ENCODE results near the gene SMKR1. TPM values are rescaled to one million over a fixed set of nuclear protein-coding genes. Genes with fewer than 3 reads are reported as not detected.
"Not testable (repeated sequence)": the region's sequence is repeated elsewhere in the genome, so short reads cannot be mapped to it uniquely, and the experiment has no call there.

Gene SMKR1
- total RNA-seq, 4 donors from 2014 or later = 0.32 to 0.42 TPM; not detected in 2

- intact Hi-C loops (cut with DNase I; ENCODE audit: low total_unique reads) = no loop called here
- DNase-seq (ENCODE audit: low spot score in 2 of 2) = no peak
- TF ChIP-seq CTCF (IDR thresholded peaks at IDR 0.05) = no peak
- TF ChIP-seq POLR2A (IDR thresholded peaks at IDR 0.05) = no peak
- WGBS, 2 donors = 58 to 62% methylated on average over 3 of the region's 3 CpGs
- H3K4me3 ChIP-seq (ENCODE audit: low read depth, poor library complexity, severe bottlenecking) = no peak overlapping the region
These were observed 21.6 kb downstream of the SMKR1 start for GRCh38 chr7:129523924-129524323.

- intact Hi-C loops (cut with DNase I; ENCODE audit: low total_unique reads); H3K4me3 ChIP-seq (ENCODE audit: low read depth, poor library complexity, severe bottlenecking): not testable (repeated sequence)
- WGBS, 2 donors = 44 to 63% methylated on average over 2 of the region's 2 CpGs
- DNase-seq (ENCODE audit: low spot score in 2 of 2) = peak; percentile 57 to 87
These were observed 22.1 kb downstream of the SMKR1 start for GRCh38 chr7:129524405-129524804.

DNA sequence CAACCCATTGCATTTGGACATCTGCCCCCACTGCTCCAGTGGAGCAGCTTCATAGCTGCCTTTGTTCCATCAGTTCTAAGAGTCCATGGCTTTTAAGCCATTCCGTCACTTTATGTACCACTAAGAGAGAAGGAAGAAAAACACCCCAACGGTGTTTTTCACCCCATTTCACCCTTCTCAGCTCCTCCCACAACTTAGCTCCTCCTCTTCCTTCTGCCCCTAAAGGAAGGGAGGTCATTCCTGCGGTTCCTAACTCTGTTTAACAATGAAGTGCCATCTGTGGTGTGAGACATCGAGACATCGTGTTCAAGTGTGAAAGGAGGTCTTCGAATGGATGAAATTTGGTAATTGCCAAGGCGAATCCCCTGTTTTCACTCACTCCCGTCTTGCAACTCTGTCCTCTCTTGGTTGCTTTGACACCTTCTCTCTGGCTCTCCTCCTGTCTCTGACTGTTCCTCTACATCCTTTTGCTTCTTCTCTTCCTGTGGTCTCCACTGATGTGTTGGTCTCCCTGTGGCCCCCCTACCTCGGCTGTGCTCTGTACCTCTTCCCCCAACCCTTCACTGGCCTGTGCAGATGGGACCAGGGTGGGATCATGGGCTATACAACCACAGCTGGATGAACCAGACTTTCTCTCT is 23.0 kb downstream of the SMKR1 start:
- 80 to 82% methylated on average over 9 of the region's 9 CpGs for WGBS, 2 donors
- intact Hi-C loops (cut with DNase I; ENCODE audit: low total_unique reads) = no loop called here

DNA sequence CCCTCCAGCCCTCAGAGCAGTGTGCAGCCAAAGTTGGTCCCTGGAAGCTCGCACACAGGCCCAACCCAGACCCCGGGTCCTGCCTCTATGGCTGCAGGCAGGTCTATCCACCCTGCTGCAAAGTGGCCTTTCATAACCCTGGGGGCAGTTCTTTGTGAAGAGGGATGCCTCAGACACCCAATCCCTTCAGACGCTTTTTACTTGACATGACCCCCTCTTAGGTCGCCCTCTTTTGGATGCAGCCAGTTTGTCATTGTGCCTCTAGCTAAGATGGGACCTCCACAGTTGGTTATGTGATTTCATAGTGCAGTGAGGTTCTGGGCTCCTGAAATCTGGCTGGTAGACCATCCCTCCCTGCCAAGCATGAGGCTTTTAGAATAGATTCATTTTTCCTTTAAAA is 27.3 kb downstream of the SMKR1 start:
- 84 to 86% methylated on average over 4 of the region's 4 CpGs for WGBS, 2 donors
- TF ChIP-seq CTCF (IDR thresholded peaks at IDR 0.05) (no peak), POLR2A (IDR thresholded peaks at IDR 0.05) (no peak)
- DNase-seq (ENCODE audit: low spot score in 2 of 2) = no peak
- no peak overlapping the region for H3K4me3 ChIP-seq (ENCODE audit: low read depth, poor library complexity, severe bottlenecking)
- intact Hi-C loops (cut with DNase I; ENCODE audit: low total_unique reads) = no loop called here

More for the DNA sequence above, 23.0 kb downstream of the SMKR1 start:
- no peak overlapping the region for H3K4me3 ChIP-seq (ENCODE audit: low read depth, poor library complexity, severe bottlenecking)
- TF ChIP-seq CTCF (IDR thresholded peaks at IDR 0.05) (no peak), POLR2A (IDR thresholded peaks at IDR 0.05) (no peak)
- no peak for DNase-seq (ENCODE audit: low spot score in 2 of 2)

DNA sequence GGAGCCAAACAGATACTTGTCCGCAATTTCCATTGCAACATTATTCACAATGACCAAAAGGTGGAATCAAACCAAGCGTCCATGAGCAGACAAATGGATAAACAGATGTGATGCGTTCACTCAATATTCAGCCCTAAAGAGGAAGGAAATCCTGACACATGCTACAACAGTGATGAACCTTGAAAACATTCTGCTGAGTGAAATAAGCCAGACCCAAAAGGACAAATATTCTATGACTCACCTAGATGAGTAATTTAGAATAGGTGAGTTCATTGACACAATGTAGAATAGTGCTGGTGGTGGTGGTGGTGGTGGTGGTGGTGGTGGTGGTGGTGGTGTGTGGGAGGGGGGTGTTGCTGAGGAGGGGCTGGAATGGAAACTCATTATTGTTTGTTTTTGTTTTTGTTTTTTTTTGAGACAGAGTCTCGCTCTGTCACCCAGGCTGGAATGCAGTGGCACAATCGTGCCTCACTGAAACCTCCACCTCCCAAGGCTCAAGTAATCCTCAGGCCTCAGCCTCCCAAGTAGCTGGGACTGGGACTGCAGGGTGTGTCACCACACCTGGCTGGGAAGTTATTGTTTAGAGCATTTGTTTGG is 28.6 kb downstream of the SMKR1 start:
- WGBS, 2 donors = 68 to 76% methylated on average over 5 of the region's 5 CpGs
- TF ChIP-seq POLR2A (IDR thresholded peaks at IDR 0.05) = no peak
- no peak for TF ChIP-seq CTCF (IDR thresholded peaks at IDR 0.05)
- no peak overlapping the region for H3K4me3 ChIP-seq (ENCODE audit: low read depth, poor library complexity, severe bottlenecking)
- no peak for DNase-seq (ENCODE audit: low spot score in 2 of 2)
- intact Hi-C loops (cut with DNase I; ENCODE audit: low total_unique reads) = no loop called here

DNA sequence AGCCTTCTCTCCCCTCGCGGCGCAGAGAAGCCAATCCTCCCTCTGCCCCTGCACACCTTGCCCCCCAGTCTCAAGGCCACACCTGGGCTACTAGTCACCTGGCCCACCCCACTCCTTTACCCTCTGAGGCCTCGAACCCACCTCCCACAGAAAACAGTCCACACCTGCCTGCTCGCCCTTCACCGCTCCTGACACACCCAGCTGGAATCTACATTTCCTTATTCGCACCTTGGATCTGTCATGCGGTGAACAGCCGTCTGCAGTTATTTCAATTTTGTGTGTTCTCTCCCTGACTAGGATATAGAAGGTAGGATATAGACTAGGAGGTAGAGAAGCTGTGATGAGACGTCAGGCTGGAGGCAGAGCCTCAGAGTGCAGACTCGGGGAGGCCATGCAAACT is 29.4 kb downstream of the SMKR1 start:
- no peak overlapping the region for H3K4me3 ChIP-seq (ENCODE audit: low read depth, poor library complexity, severe bottlenecking)
- 85 to 88% methylated on average over 11 of the region's 11 CpGs for WGBS, 2 donors
- intact Hi-C loops (cut with DNase I; ENCODE audit: low total_unique reads) = no loop called here
- no peak for DNase-seq (ENCODE audit: low spot score in 2 of 2)
- TF ChIP-seq CTCF (IDR thresholded peaks at IDR 0.05) (no peak), POLR2A (IDR thresholded peaks at IDR 0.05) (no peak)

Data from lower leg skin (tissue), 4 donors.